Common myeloid progenitor, CD34-positive (primary cell): ENCODE data around the gene TGFBR2.

Source experiments
- CTCF ChIA-PET: fragments of 350-600 bp; sonication (Branson Sonifier 250); formaldehyde crosslinking; loops from one replicate; lab custom pipeline; 2021; ENCODE audit warnings: antibody characterized with exemption; lab: Charles Lee
- POLR2A ChIA-PET: fragments of 350-600 bp; sonication (Branson Sonifier 250); formaldehyde crosslinking; loops from one replicate; lab custom pipeline; 2021; ENCODE audit warnings: antibody characterized with exemption; lab: Charles Lee
- DNase-seq, 3 donors: peaks; one replicate each; pipeline versions ENCODE4 v3.0.0 to v3.0.0-alpha.2; 2013
- H3K27ac ChIP-seq, 2 experiments: 1 replicate in 1 of 2; 2 replicates in 1 of 2; pipeline ENCODE4 v1.7.0; 2013; ENCODE audit warnings: inconsistent platforms in 2 of 2, low read length in 2 of 2, mild to moderate bottlenecking in 2 of 2, low read depth in 1 of 2, moderate library complexity in 1 of 2; ENCODE audit not compliant: severe bottlenecking in 2 of 2, insufficient read depth in 1 of 2, poor library complexity in 1 of 2
- H3K27me3 ChIP-seq, 5 experiments: replicated peaks in 2 of 5; 1 replicate in 3 of 5; 2 replicates in 2 of 5; pipeline versions ENCODE4 v1.6.1 to v1.7.0; 2013; ENCODE audit warnings: low read length in 4 of 5, mild to moderate bottlenecking in 2 of 5, moderate library complexity in 2 of 5, inconsistent platforms in 1 of 5; ENCODE audit not compliant: insufficient read depth in 5 of 5, control insufficient read depth in 4 of 5
- H3K36me3 ChIP-seq, 4 experiments: 1 replicate in 2 of 4; 2 replicates in 2 of 4; pipeline versions ENCODE4 v1.6.1 to v1.7.0; 2013; ENCODE audit warnings: low read length in 3 of 4, control low read depth in 1 of 4, mild to moderate bottlenecking in 1 of 4; ENCODE audit not compliant: control insufficient read depth in 4 of 4, insufficient read depth in 4 of 4
- H3K4me1 ChIP-seq, 4 experiments: 1 replicate in 3 of 4; 2 replicates in 1 of 4; pipeline versions ENCODE4 v1.6.1 to v1.7.1; 2013; ENCODE audit warnings: low read length in 3 of 4, mild to moderate bottlenecking in 3 of 4, control low read depth in 1 of 4, inconsistent platforms in 1 of 4, moderate library complexity in 1 of 4; ENCODE audit not compliant: control insufficient read depth in 4 of 4, insufficient read depth in 4 of 4; ENCODE audit errors: control extremely low read depth in 1 of 4
- H3K4me3 ChIP-seq, 7 experiments: 1 replicate in 4 of 7; 2 replicates in 3 of 7; pipeline versions ENCODE4 v1.5.1 to v1.7.0; 2013; ENCODE audit warnings: mild to moderate bottlenecking in 7 of 7, low read length in 6 of 7, moderate library complexity in 6 of 7, inconsistent platforms in 2 of 7, low read depth in 2 of 7, control low read depth in 1 of 7; ENCODE audit not compliant: insufficient read depth in 4 of 7, control insufficient read depth in 1 of 7; ENCODE audit errors: extremely low read depth in 1 of 7
- H3K9me3 ChIP-seq, 5 experiments: 1 replicate in 4 of 5; 2 replicates in 1 of 5; pipeline versions ENCODE4 v1.6.1 to v1.7.1; 2013; ENCODE audit warnings: low read length in 4 of 5, mild to moderate bottlenecking in 2 of 5, inconsistent platforms in 1 of 5, low read depth in 1 of 5, moderate library complexity in 1 of 5; ENCODE audit not compliant: control insufficient read depth in 4 of 5, insufficient read depth in 2 of 5; ENCODE audit errors: control extremely low read depth in 1 of 5
- WGBS: methylation state at CpG from one replicate; pipeline ENCODE4 v1.1.5; 2013; ENCODE audit not compliant: insufficient coverage; 5-methylcytosine and 5-hydroxymethylcytosine counted together

Gene TGFBR2

DNA sequence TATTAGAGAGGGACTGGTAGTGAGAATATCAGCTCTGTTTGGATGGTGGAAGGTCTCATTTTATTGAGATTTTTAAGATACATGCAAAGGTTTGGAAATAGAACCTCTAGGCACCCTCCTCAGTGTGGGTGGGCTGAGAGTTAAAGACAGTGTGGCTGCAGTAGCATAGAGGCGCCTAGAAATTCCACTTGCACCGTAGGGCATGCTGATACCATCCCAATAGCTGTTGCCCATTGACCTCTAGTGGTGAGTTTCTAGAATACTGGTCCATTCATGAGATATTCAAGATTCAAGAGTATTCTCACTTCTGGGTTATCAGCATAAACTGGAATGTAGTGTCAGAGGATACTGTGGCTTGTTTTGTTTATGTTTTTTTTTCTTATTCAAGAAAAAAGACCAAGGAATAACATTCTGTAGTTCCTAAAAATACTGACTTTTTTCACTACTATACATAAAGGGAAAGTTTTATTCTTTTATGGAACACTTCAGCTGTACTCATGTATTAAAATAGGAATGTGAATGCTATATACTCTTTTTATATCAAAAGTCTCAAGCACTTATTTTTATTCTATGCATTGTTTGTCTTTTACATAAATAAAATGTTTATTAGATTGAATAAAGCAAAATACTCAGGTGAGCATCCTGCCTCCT lies 87.2 kb downstream of the TGFBR2 start:
- H3K4me3 ChIP-seq = no peak overlapping the region
- H3K27me3 ChIP-seq = no peaks in the 10 kb centered on the region
- H3K36me3 ChIP-seq = peaks cover 15 to 63% (median 33%) of the 10 kb centered on the region in 4 experiments
- DNase-seq = peak; percentile 73 to 83 (median 80)
- H3K27ac ChIP-seq = no peak overlapping the region
- H3K9me3 ChIP-seq = no peaks in the 10 kb centered on the region
- ChIA-PET CTCF (interaction anchor here (0.7 to 4.7 kb wide), 42 partner anchors 8 to 690 kb away, joined by 3 to 49 read pairs (median 4); no protein-coding TSS in a partner anchor), POLR2A (no interaction called here)
- WGBS = 0% methylated on average over 2 of the region's 2 CpGs
- peaks cover 0 to 18% (median 15%) of the 10 kb centered on the region in 4 experiments for H3K4me1 ChIP-seq

- H3K4me3 ChIP-seq = no peak overlapping the region
- peaks cover 0 to 12% (median 10%) of the 10 kb centered on the region in 4 experiments for H3K4me1 ChIP-seq
- no peaks in the 10 kb centered on the region for H3K27me3 ChIP-seq
- 100% methylated on average over 2 of the region's 3 CpGs for WGBS
- peaks cover 15 to 58% (median 33%) of the 10 kb centered on the region in 4 experiments for H3K36me3 ChIP-seq
- no peaks in the 10 kb centered on the region for H3K9me3 ChIP-seq
- POLR2A ChIA-PET = no interaction called here
- CTCF ChIA-PET = interaction anchor here (0.7 to 4.7 kb wide), 27 partner anchors 8 to 682 kb away, joined by 3 to 49 read pairs (median 4); no protein-coding TSS in a partner anchor
- H3K27ac ChIP-seq = no peak overlapping the region
- DNase-seq = no peak
These were observed 87.7 kb downstream of the TGFBR2 start for GRCh38 chr3:30694148-30694547.

- ChIA-PET CTCF (interaction anchor here (0.7 to 4.7 kb wide), 18 partner anchors 8 to 682 kb away, joined by 3 to 49 read pairs (median 4); no protein-coding TSS in a partner anchor), POLR2A (no interaction called here)
- Histone ChIP-seq H3K27ac (no peak overlapping the region), H3K9me3 (no peaks in the 10 kb centered on the region), H3K36me3 (peaks cover 15 to 53% (median 33%) of the 10 kb centered on the region in 4 experiments), H3K4me3 (no peak overlapping the region), H3K27me3 (no peaks in the 10 kb centered on the region), H3K4me1 (peaks cover 0 to 10% (median 6%) of the 10 kb centered on the region in 4 experiments)
- 100% methylated on average over 1 of the region's 3 CpGs for WGBS
- no peak for DNase-seq
These were observed 88.3 kb downstream of the TGFBR2 start for GRCh38 chr3:30694668-30695067.

DNA sequence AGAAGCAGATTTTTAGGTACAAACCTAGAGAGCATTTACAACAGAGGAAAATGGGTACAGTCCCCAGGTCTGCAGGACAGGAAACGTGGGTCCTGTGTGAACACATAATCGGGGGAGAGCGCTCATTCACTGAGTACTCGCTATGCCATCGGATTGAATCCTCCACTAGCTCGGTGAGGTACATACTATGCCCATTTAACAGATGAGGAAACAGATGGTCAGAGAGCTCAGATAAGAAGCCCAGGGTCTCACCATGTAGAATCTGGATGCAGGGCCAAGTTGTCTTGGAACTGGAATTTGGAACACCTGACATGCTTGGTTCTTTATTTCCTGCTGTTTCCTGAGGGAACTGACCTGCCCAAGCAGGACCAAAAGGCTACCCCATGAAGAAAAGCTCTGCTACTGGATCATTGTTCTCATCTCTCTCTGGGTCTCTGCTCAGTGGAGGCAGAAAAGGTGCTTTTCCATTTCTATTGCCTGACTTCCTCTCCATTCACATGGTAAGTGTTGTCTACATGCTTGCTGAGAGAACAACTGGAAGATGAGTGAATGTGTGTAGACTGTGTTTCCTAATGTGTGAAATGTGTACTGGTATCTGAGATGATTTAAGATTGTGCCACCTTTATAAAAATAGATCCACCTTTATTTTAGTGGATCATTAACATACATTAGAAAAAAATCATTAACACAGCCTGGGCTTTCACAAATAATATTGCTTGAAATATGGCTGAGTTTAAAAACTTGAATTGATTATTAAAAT lies 89.1 kb downstream of the TGFBR2 start:
- Histone ChIP-seq H3K27ac (no peak overlapping the region), H3K27me3 (no peaks in the 10 kb centered on the region), H3K4me3 (no peak overlapping the region), H3K9me3 (no peaks in the 10 kb centered on the region), H3K4me1 (peaks cover 0 to 10% (median 6%) of the 10 kb centered on the region in 4 experiments), H3K36me3 (peaks cover 8 to 46% (median 30%) of the 10 kb centered on the region in 4 experiments)
- ChIA-PET CTCF (interaction anchor here (0.7 to 4.7 kb wide), 18 partner anchors 8 to 683 kb away, joined by 3 to 38 read pairs (median 4); no protein-coding TSS in a partner anchor), POLR2A (no interaction called here)
- no peak for DNase-seq
- 97% methylated on average over 6 of the region's 6 CpGs for WGBS

DNA sequence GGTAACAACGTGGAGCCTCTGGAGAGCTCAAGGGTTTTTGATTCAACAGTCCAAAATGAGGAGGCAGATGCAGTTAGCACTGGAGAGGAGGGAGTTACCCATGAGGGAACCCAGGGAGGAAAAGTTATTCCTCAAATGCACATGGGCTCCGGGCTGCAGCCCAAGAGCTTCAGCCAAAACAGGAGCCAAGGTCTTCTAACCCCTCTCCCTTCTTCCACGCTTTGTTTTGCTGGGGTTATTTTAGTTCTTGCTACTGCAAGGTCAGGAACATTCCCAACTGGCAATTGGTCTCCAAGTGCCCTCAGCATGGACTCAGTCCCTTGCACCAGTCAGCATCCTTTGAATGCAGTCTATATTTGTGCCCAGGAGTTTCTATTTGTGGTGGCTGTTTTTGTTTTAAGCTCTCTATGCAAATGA lies 90.0 kb downstream of the TGFBR2 start:
- WGBS = 86% methylated on average over 1 of the region's 3 CpGs
- H3K4me3 ChIP-seq = no peak overlapping the region
- ChIA-PET POLR2A (no interaction called here), CTCF (interaction anchor here (0.9 to 2.2 kb wide), 7 partner anchors 8 to 684 kb away, joined by 3 to 8 read pairs (median 3); no protein-coding TSS in a partner anchor)
- no peaks in the 10 kb centered on the region for H3K27me3 ChIP-seq
- DNase-seq = no peak
- peaks cover 6 to 39% (median 23%) of the 10 kb centered on the region in 4 experiments for H3K36me3 ChIP-seq
- H3K27ac ChIP-seq = no peak overlapping the region
- H3K9me3 ChIP-seq = no peaks in the 10 kb centered on the region
- peaks cover 0 to 5% (median 1%) of the 10 kb centered on the region in 4 experiments for H3K4me1 ChIP-seq

DNA sequence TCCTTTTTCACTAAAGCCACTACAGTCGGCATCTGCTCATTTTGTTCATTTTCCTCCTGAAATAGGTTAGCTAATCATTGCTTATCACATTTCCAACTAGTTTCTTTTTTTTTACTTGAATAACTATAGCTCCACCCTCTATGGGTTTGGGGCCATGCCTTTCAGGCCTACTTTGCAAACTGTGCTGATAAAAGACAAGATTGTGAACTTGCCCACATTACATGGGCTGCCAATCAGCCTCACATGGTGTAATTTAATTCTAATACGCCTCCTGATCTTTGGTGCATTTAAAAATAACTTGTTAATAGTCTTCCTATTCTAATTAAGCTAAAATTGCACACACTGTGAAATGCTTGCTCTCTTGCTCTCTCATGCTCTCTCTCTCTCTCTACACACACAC lies 90.5 kb downstream of the TGFBR2 start:
- no peak overlapping the region for H3K4me3 ChIP-seq
- WGBS = 75% methylated on average over 1 of the region's 2 CpGs
- no peaks in the 10 kb centered on the region for H3K27me3 ChIP-seq
- H3K36me3 ChIP-seq = peaks cover 4 to 35% (median 20%) of the 10 kb centered on the region in 4 experiments
- DNase-seq = peak in 1 of 3 donors; percentile 25
- H3K27ac ChIP-seq = no peak overlapping the region
- peaks cover 0 to 3% (median 0%) of the 10 kb centered on the region in 4 experiments for H3K4me1 ChIP-seq
- H3K9me3 ChIP-seq = no peaks in the 10 kb centered on the region
- ChIA-PET CTCF (interaction anchor here (1.1 to 2.2 kb wide), 4 partner anchors 9 to 654 kb away, joined by 3 to 8 read pairs (median 3); no protein-coding TSS in a partner anchor), POLR2A (no interaction called here)
